GM19025 (cell line): Measurements from ENCODE around the gene DNMT3L.
"Not testable (repeated sequence)": the region's sequence is repeated elsewhere in the genome, so short reads cannot be mapped to it uniquely, and the experiment has no call there.

Experiments used
- ATAC-seq: cut with Tn5 transposase; IDR thresholded peaks from one replicate; pipeline ENCODE4 v1.9.1; 2021; ENCODE audit warnings: mild to moderate bottlenecking, low read depth, moderate library complexity; ENCODE audit not compliant: unreplicated experiment

The DNMT3L gene

DNA sequence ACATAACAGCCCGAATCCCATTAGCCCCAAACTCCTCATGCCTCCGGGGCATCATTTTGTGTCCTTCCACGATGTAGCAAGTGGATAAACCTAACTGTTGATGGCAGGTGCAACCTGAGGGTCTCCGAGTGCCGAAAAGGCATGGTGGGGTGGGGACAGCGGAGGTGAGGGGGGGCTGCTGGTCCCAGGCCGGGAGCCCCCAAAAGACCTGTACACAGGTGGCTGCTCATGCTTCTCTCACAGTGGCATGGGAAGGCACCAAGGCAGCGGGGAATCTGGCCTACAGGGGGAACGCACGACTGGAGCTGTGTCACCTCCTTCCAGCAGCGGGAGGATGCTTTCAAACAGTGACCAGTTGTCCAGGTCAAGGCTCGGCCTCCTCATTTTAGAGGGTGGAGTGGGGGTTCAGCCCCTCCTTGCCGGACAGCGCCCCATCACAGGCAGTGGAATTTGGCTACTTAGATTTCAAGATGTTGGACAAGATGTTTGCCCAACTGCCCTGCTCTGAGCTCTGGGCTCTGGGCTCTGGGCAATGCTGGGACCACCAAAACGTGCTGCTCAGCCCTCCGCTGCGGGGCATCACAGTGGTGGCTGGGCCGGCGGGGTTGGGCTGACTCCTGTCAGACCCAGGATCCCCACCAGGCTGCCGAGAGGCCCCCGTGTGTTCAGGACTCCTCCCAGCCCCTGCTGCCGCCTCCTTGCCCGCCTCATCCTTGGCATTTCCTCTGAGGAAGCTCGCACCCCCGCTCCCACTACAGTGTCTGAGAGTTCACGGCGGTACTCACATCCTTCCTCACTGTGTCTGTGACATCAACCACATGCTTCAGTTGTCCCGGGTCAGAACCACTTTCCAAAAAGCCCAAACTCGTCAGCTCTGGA is 7.6 kb downstream of the DNMT3L start:
- no peak for ATAC-seq

DNA sequence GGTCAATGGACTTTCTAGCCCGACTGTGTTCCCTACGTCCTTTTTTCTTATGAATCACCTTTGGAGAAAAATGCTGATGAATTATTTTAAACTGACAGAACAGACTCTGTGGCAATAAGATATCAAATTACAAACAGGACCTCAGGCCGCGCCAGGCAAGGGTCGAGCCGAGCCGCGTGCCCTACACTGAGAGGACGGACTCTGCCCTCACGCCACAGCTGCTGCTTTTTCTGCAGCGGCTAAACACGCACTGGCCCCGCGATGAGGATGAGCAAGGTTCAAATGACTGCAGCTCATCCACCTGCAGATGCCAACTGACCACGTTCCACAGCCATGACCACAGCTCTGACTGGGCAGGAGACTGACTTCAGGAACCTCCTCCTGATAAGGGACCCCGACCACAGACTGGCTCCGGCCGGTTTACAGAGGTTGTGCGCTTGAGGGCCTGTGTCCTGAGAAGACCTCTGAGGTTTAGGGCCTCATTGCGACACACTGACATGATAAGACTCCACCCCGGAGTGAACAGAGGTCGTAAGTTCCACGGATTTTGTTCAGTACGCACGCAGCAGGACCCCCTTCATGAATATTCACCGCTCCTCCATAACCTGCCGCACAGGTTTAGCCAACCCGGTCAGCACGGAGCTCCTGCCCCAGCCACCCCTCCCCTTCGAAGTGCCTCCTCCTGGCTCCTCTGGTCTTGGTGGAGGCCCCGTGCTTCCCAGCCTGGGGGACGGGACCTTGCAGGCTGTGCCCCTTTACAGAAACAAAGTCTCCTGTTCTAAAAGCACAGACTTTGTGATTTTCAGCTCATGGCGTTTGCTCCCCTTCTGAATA is 12.3 kb downstream of the DNMT3L start:
- ATAC-seq = not testable (repeated sequence)

DNA sequence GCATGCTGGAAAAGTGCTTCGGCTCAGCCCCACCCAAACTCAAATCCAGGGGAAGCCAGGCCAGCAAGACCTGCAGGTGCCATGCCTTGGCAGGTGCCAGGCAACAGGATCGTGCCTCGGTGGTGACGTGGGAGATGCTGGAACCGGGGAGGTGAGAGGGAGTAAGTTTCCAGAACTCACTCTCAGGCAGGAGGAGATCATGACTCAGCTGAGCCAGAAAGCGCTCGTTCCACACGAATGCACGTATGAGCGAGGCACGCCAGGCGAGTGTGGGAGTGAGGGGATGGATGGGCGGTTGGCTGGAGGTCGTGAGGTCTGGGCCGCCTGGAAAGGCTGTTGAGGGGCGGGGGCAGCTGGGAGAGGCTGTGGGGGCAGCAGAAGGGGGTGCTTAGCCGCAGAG is 13.8 kb downstream of the DNMT3L start:
- ATAC-seq = not testable (repeated sequence)

DNA sequence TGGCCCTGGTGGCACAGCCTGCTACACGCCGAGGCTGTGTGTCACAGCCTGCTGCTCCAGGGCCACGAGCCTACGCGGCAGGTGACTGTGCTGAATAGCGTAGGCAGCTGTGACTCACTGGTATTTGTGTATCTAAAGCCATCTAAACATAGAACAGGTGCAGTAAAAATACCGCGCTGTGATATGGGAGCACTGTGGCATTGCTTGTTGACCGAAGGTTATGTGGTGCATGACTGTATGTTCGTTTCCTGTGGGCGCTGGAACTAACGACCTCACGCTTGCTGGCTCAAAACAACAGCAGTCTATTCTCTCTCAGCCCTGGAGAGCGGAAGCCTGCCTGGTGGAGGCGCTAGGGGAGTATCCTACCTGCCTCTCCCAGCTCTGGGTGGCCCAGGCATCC is 17.7 kb downstream of the DNMT3L start:
- ATAC-seq = peak; percentile 43

DNA sequence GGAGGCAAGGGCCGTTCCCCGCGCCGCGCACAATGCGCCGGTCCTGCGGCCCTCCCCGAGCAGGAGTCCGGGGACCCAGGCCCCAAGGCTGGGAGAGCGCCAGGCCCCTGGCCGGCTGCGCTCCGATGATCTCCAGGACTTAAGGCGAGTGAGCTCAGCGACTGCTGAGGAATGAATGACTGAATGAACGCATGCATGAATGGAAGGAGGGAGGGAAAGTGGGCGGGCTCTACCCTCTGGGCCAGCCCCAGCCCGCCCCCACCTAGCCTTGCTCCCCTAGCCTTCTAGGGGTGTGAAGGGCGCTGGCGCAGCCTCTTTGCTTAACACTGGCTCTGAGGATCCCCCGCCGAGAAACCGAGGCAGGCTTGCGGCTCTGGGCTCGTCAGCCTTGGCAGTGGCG is 20.4 kb downstream of the DNMT3L start:
- peak; percentile 30 for ATAC-seq

DNA sequence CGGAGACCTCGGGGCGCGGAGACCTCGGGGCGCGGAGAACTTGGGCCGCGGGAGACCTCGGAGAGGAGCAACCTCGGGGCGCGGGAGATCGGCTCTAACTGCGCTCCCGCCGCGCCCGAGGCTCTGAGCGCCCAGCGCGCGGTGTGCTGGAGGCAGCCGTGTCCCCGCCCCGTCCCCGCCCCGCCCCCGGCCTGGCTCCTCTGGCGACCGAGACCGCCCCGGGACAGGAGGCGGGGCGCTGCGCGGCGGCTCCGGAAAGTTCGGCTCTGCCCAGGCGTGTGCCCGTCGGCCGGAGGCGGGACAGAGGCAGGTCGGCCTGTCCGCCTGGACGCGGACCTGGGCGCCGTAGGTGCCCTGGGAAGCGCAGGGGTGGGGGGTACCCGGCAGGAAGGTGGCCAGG is 20.9 kb downstream of the DNMT3L start, which contains the start of gene ICOSLG:
Gene ICOSLG (minus strand): TSS at position 102 of the 400 bp plus-strand sequence. CDS start 126 bp downstream, outside the sequence.
- ATAC-seq = peak; percentile 41

DNA sequence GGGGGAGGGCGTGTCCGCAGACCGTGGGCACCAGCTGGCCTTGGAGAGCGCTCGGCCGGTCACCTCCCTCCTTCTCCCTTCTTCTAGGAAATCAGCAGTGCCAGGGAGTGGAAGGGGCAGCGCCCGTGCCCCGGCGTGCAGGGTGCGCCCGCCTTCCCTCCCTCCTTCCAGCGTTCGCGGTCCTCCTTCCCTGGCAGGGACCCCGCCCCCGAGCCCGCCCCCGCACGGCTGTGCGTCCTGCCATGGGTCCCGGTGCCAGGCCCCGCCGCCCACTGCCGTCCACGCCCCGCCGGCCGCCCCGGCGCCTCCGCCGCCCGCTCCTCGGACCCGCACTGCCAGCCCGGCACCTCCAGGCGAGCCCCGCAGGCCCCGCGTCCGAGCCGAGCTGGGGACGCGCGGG is 21.3 kb downstream of the DNMT3L start:
- ATAC-seq = not testable (repeated sequence)

DNA sequence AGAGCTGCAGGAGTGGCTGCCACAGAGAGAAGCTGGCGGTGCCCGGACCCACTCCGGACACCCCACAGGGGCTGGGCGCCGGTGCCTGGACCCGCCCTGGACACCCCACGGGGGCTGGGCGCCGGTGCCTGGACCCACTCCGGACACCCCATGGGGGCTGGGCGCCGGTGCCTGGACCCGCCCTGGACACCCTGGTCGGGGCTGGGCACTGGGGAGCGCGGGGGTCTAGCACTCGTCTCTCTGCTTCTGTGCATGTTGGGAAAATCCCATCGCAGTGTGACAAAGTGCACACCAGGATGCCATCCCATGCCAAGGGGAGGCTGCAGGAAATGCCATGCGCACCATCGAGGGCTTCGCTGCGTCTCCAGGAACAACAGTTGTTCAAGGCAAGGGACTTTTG is 32.1 kb downstream of the DNMT3L start:
- not testable (repeated sequence) for ATAC-seq

DNA sequence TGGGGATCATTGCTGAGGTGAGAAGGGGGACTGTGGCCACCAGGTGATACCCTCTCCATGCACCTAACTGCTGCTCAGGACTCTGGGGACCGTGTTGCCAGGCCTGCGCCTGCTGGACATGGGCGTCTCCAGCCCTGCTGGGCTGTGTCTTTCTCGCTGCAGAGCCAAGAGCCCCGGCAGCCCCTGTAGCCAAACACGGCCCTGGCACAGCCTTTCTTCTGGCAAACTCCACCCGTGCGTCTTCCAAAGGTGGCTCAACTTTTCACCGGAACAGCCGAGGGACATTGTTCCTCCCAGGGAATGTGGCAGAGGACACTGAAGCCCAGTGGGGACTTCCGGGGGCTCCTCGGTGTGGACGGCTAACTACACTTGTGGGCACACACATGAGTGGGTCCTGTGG is 33.6 kb downstream of the DNMT3L start:
- ATAC-seq = not testable (repeated sequence)

DNA sequence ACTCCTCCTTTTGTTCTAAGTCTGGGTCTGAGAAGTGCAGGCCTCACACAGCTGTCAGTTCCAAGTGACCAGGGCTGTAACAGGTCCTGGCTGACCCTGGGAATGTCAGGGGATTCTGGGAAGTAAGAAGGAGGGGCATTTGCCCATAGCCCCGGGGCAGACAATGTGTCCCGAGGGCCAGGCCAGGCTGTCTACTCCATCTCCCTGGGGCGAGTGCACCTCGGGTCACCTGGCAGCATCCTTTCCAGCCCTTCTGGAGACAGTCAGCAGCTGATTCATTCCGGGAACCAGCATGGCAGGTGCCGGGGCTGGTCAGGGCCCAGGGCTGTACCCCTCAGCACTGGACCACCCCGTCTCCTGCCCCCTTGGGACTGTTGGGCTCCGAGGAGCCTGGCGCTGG is 34.1 kb downstream of the DNMT3L start:
- ATAC-seq = not testable (repeated sequence)

DNA sequence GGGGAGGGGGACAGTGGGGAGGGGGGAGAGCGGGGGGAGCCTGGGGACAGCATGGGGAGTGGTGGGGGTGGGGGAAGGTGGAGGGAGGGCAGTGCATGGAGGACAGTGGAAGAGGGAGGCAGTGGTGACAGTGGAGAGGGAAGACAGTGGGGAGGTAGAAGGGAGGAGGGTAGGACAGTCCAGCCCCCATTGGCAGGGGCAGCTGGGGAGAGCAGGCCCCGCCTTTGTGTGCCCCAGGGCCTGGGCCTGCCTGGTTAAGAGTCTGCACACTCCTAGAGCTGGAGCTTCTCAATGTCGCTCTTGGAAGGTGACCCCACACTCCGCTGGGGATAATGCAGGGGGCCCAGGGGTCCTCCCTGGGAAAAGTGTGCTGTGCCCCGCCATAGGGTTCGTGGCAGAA is 36.1 kb downstream of the DNMT3L start:
- ATAC-seq = not testable (repeated sequence)

DNA sequence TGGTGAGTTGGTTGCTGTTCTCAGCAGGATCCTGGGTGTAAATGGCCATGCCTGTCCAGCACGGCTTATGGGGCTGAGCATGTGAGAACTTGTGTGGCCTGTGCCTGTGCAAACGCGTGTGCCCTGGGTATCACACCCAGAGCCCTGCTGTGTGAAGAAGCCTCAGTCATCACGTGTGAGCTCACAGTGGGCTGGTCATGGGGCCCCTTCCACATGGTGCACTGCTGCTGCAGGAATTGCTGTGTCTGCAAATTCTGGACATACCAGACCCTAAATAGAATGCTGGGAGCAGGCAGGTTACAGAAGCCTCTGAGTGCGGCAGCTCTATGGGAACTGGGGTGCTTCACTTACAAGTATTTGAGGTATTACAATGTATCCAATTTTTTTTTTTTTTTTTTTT is 38.4 kb downstream of the DNMT3L start:
- ATAC-seq = not testable (repeated sequence)

DNA sequence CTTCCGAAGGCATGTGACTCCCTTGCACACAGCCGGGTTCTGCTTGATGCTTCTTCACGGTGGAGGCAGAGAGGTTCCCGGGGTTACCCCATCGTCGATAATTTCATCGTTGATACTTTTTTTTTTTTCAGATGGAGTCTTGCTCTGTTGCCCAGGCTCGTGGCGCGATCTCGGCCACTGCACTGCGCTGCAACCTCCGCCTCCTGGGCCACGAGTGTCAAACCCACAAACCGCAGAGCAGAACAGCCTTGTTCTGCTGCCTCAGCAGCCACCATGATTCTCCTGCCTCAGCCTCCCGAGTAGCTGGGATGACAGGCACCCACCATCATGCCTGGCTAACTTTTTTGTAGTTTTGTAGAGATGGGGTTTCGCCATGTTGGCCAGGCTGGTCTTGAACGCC is 41.0 kb downstream of the DNMT3L start:
- not testable (repeated sequence) for ATAC-seq

DNA sequence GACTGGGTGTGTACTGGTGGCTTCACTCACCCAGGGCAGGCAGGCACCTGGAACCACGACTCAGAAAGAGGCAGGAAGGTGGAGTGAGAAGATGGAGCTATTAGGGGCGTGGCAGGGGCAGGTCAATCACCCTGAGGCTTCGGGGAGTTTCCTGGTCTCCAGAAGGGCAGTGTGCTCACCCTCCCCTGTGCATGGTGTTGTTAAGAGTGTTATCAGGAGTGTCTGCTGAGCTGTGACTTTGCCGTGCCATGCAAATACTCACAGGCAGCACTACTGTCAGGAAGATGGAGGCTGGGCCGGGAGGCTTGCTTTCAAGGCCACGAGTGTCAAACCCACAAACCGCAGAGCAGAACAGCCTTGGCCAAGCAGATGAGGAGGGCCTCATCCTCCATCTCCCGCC is 43.2 kb downstream of the DNMT3L start:
- ATAC-seq = not testable (repeated sequence)

DNA sequence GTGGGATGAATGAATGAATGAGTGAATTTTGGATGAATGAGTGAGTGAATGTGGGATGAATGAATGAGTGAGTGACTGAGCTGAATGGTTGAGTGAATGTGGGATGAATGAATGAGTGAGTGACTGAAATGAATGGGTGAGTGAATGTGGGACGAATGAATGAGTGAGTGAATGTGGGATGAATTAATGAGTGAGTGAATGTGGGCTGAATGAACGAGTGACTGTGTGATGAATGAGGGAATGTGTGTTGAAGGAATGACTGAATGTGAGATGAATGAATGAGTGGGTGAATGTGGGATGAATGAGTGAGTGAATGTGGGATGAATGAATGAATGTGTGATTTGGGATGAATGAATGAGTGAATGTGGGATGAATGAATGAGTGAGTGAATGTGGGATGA is 49.7 kb downstream of the DNMT3L start:
- not testable (repeated sequence) for ATAC-seq

DNA sequence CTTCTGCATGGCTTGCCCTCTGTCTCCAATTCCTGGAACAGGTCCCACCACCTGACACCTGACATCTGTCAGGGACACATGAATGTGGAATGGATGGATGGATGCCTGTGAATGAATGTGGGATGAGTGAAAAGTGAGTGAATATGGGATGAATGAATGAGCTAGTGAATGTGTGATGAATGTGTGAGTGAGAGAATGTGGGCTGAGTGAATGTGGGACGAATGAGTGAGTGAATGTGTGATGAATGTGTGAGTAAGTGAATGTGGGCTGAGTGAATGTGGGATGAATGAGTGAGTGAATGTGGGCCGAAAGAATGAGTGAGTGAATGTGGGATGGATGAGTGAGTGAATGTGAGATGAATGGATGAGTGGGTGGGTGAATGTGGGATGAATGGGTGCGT is 50.1 kb downstream of the DNMT3L start:
- not testable (repeated sequence) for ATAC-seq

DNA sequence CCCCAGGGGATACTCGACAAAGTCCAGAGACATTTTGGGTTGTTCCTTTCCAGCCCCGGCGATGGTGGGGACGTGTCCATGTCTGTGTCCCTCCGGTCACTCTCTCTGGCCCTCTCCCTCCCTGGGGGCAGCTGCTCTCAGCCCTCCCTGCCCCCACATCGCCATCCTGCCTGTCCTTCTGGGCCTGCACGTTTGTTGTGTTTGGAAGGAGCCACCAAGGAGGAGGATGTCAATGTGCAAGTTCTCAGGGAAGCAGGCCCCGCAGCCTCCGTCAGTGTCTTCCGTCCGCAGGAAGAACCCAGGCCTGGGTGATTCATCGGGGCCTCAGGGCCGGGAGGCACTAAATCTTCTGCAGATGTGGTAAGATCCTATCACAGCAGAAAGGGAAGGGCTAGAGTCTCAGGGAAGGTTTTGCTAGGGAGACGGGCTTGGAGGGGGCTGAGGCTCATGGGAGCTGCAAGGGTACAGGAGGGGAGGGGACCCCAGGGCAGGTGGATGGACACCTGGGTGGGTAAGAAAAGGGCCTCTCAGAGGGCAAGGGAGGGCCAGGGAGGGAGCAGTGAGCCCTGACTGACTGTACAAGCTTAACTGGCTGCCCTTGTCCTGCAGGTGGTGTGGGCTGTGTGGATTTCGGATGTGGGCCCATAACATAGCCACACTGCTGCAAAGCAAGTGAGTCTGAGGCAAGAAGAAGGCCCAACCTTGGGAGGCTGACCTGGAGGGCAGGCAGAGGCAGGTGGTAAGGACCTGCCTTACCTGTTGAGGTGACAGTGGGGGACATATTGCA is 53.6 kb downstream of the DNMT3L start:
- ATAC-seq = not testable (repeated sequence)

DNA sequence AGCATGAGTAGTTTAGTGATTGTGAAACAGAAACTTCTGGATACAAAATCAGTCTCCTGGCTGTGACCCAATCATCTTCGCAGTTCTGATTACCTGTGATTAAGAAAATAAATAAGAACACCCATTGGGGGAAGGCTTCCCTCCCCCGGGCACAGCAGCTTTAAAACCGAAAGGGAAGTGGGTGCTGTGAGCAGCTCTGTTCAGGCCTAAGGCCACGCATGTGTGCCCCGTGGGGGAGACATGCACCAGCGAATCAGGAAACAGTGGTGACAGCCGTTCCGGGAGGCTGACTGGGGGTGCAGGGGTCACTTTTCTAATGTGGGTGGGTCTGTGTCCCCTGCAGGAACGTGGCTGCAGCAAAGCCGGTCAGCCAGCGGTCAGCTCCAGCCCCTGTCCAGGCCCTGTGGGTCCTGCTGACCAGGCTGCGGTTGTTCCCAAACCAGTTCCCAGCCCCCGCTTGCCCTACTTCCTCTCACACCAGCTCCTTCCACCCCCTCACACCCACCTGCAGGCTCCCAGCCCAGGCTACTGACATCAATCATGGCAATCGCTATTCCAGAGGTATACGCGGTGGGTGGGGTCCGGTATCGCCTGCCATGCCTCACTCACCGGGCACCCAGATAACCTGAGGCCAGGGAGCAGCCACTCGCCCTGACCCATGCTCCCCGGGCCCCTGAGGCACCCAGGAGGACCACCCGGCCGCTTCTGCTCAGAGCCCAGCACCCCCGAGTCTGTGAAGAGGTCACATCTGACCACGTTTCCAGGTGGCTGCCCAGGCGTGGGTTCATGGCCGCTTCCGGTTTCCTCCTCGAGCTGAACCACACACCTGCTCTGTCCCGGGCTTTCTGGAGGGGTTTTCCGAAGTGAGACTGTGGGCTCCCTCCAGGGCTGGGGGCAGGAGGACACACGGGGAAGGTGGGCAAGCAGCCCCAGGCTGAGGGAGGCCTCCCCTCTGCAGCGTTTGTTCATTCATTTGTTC is 54.7 kb downstream of the DNMT3L start:
- not testable (repeated sequence) for ATAC-seq

DNA sequence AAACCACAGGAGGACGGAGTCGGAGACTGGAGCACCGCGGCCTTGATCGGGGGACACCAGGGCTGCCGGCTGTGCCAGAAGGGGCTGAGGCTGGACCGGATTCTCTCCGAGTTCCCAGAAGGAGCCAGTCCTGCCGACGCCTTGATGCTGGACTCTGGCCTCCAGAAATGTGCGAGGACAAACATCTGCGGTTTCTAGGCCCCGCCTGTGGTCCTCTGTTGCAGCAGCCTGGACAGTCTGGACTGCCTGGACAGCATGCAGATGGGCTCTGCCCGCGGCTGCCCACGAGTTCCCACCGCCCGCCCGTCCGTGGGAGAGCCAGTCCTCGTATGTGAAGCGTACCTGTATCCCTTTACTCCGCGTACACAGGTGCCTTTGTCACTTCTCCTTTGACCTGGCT is 55.5 kb downstream of the DNMT3L start:
- ATAC-seq = not testable (repeated sequence)
